ENCODE results near the gene IFNL1. TPM values are rescaled to one million over a fixed set of nuclear protein-coding genes. Genes with fewer than 3 reads are reported as not detected.

IFNL1 gene
- total RNA-seq, 1 donor from 2014 or later = not detected

DNA sequence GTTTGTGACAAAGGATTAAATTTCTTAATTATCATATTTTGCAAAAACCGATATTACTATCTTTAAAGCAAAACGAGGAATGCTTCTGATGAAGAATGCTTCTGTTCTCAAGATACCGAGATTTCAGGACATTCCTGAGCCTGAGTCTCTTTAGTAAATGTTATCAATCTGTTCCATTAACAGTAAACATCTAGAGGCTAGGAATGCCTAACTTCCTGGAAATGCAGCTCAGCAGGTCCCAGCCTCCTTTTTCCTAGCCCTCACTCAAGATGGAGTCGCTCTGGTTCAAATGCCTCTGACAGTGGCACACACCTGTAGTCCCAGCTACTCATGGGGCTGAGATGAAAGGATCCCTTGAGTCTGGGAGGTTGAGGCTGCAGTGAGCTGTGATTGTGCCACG is 45.1 kb upstream of the IFNL1 start:
- intact Hi-C loops (cut with DNase I) = no loop called here
- TF ChIP-seq POLR2AphosphoS5 (IDR thresholded peaks at IDR 0.05; ENCODE audit: insufficient read depth in 1 of 2, low read depth in 1 of 2) (no peak), POLR2A (IDR thresholded peaks at IDR 0.05) (no peak)
- TF ChIP-seq, protein P1, sequence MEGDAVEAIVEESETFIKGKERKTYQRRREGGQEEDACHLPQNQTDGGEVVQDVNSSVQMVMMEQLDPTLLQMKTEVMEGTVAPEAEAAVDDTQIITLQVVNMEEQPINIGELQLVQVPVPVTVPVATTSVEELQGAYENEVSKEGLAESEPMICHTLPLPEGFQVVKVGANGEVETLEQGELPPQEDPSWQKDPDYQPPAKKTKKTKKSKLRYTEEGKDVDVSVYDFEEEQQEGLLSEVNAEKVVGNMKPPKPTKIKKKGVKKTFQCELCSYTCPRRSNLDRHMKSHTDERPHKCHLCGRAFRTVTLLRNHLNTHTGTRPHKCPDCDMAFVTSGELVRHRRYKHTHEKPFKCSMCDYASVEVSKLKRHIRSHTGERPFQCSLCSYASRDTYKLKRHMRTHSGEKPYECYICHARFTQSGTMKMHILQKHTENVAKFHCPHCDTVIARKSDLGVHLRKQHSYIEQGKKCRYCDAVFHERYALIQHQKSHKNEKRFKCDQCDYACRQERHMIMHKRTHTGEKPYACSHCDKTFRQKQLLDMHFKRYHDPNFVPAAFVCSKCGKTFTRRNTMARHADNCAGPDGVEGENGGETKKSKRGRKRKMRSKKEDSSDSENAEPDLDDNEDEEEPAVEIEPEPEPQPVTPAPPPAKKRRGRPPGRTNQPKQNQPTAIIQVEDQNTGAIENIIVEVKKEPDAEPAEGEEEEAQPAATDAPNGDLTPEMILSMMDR (IDR thresholded peaks at IDR 0.05) = no peak
- H3K4me1 ChIP-seq = peaks cover 12% of the 10 kb centered on the region
- no peaks in the 10 kb centered on the region for H3K36me3 ChIP-seq
- DNase-seq (ENCODE audit: extremely low spot score in 2 of 2) = no peak
- H3K9me3 ChIP-seq = no peaks in the 10 kb centered on the region
- H3K4me3 ChIP-seq = no peak overlapping the region
- no peak overlapping the region for H3K27ac ChIP-seq
- peaks cover 11% of the 10 kb centered on the region for H3K27me3 ChIP-seq

DNA sequence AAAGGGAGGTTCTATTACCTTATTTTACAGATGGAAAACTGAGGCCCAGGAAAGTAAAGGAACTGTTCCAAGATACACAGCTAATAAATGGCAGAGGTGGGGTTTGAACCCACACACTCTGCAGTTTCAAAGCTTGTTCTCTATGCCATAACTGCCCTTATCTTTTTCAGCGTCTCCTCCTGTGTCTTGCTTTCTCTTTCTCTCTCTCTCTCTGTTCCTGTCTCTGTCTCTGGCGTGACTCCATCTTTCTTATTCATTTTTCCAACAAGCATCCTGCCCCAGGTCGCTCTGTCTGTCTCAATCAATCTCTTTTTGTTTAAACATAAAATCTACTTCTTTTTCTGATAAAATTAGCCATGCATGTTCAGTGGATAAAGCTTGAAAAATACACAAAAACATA is 44.4 kb upstream of the IFNL1 start:
- Histone ChIP-seq H3K27me3 (peaks cover 11% of the 10 kb centered on the region), H3K27ac (no peak overlapping the region), H3K4me3 (no peak overlapping the region), H3K36me3 (no peaks in the 10 kb centered on the region), H3K9me3 (no peaks in the 10 kb centered on the region), H3K4me1 (peaks cover 12% of the 10 kb centered on the region)
- no peak for DNase-seq (ENCODE audit: extremely low spot score in 2 of 2)
- intact Hi-C loops (cut with DNase I) = no loop called here
- no peak for TF ChIP-seq POLR2AphosphoS5 (IDR thresholded peaks at IDR 0.05; ENCODE audit: insufficient read depth in 1 of 2, low read depth in 1 of 2)
- TF ChIP-seq, protein P1 (IDR thresholded peaks at IDR 0.05) = no peak
- no peak for TF ChIP-seq POLR2A (IDR thresholded peaks at IDR 0.05)

GRCh38 chr19:39252458-39252857 is 43.7 kb upstream of the IFNL1 start:
- H3K9me3 ChIP-seq = no peaks in the 10 kb centered on the region
- peaks cover 10% of the 10 kb centered on the region for H3K27me3 ChIP-seq
- H3K36me3 ChIP-seq = no peaks in the 10 kb centered on the region
- H3K4me1 ChIP-seq = peaks cover 6% of the 10 kb centered on the region
- H3K27ac ChIP-seq = no peak overlapping the region
- H3K4me3 ChIP-seq = no peak overlapping the region
- intact Hi-C loops (cut with DNase I) = no loop called here
- no peak for DNase-seq (ENCODE audit: extremely low spot score in 2 of 2)
- TF ChIP-seq POLR2AphosphoS5 (IDR thresholded peaks at IDR 0.05; ENCODE audit: insufficient read depth in 1 of 2, low read depth in 1 of 2) (no peak), POLR2A (IDR thresholded peaks at IDR 0.05) (no peak)
- TF ChIP-seq, protein P1 (IDR thresholded peaks at IDR 0.05) = no peak

DNA sequence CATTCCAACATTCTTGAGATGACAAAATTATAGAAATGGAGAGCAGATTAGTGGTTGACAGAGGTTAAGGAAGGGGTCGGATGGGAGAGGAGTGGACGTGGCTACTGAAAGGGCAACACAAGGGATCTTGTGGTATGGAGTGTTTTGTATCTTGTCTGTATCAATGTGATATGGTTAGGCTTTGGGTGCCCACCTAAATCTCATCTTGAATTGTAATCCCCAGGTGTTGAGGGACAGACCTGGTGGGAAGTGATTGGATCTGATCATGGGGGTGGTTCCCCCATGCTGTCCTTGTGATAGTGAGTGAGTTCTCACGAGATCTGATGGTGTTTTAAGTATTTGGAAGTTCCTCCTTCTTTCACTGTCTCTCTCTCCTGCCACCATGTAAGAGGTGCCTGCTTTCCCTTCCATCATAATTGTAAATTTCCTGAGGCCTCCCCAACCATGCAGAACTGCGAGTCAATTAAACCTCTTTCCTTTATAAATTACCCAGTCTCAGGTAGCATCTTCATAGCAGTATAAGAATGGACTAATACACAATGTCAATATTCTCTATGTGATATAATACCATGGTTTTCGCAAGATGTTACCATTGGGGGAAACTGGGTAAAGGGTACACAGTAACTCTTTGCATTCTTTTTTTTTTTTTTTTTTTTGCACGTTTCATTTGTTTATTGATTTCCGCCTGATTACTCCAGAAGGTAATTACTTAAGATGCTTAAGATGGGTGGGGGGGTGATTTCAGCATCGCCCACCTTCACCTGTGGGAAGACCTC is 42.6 kb upstream of the IFNL1 start:
- Histone ChIP-seq H3K36me3 (no peaks in the 10 kb centered on the region), H3K27ac (no peak overlapping the region), H3K4me1 (no peaks in the 10 kb centered on the region), H3K9me3 (no peaks in the 10 kb centered on the region), H3K27me3 (no peaks in the 10 kb centered on the region), H3K4me3 (no peak overlapping the region)
- intact Hi-C loops (cut with DNase I) = no loop called here
- DNase-seq (ENCODE audit: extremely low spot score in 2 of 2) = no peak
- TF ChIP-seq POLR2A (IDR thresholded peaks at IDR 0.05) (no peak), POLR2AphosphoS5 (IDR thresholded peaks at IDR 0.05; ENCODE audit: insufficient read depth in 1 of 2, low read depth in 1 of 2) (no peak)
- TF ChIP-seq, protein P1 (IDR thresholded peaks at IDR 0.05) = no peak

Measured in vagina (tissue), 2 donors.